Osteocyte (in vitro differentiated cells): Measurements from ENCODE around the gene ING1. TPM values are rescaled to one million over a fixed set of nuclear protein-coding genes. Genes with fewer than 3 reads are reported as not detected.

Experiments
- DNase-seq: peaks from one replicate; pipeline ENCODE4 v3.0.0; 2021; ENCODE audit warnings: mixed read lengths; ENCODE audit not compliant: unreplicated experiment; ENCODE audit errors: extremely low spot score
- H3K27ac Mint-ChIP-seq: one replicate; pipeline ENCODE4 v1.8.0; 2021; ENCODE audit warnings: mild to moderate bottlenecking, mixed read lengths; ENCODE audit not compliant: unreplicated experiment
- H3K27me3 Mint-ChIP-seq: one replicate; pipeline ENCODE4 v1.8.0; 2021; ENCODE audit warnings: mixed read lengths; ENCODE audit not compliant: unreplicated experiment
- H3K36me3 Mint-ChIP-seq: one replicate; pipeline ENCODE4 v1.8.0; 2021; ENCODE audit warnings: mixed read lengths; ENCODE audit not compliant: unreplicated experiment
- H3K4me1 Mint-ChIP-seq: one replicate; pipeline ENCODE4 v1.8.0; 2021; ENCODE audit warnings: mixed read lengths; ENCODE audit not compliant: unreplicated experiment
- H3K4me3 Mint-ChIP-seq: one replicate; pipeline ENCODE4 v1.8.0; 2021; ENCODE audit warnings: mild to moderate bottlenecking, moderate library complexity, mixed read lengths; ENCODE audit not compliant: unreplicated experiment
- H3K9me3 Mint-ChIP-seq: one replicate; pipeline ENCODE4 v1.8.0; 2021; ENCODE audit warnings: mixed read lengths; ENCODE audit not compliant: unreplicated experiment
- total RNA-seq: library from RNA; stranded (reverse); gene quantifications from 2 replicates; pipeline ENCODE4 v1.2.1, GENCODE V29; 2021
- TF ChIP-seq, protein P1 (sequence below): fragments of 200-600 bp; sonication (generic); IDR thresholded peaks from 2 replicates; pipeline ENCODE4 v1.5.0; 2021; ENCODE audit warnings: antibody characterized with exemption, mild to moderate bottlenecking, moderate library complexity

ING1 gene
- total RNA-seq, 1 donor from 2014 or later = 23.2 TPM

DNA sequence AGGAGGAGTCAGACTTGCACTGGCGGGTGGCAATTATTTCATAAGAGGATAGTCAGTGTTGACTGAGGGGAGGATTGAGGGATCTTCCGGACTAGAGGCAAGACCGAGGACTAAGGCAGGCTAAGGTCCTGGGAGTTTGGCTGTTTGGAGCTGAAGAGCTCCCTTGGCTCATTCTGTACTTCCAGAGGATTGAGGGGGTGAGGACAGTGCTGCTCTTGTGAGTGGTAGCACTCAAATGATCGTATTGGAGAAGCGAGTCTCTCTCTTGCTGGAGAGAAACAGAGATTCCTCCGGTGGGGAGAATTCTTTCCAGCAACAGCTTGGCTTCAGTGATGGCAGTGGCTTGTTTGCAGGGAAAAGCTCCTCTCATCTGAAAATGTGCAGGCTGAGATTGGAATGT, 47.1 kb downstream of the ING1 start:
- Mint-ChIP-seq H3K9me3 (no peaks in the 10 kb centered on the region), H3K27ac (no peak overlapping the region), H3K4me1 (peaks cover 5% of the 10 kb centered on the region), H3K36me3 (no peaks in the 10 kb centered on the region), H3K27me3 (peaks cover under 1% of the 10 kb centered on the region), H3K4me3 (no peak overlapping the region)
- DNase-seq = no peak
- TF ChIP-seq, protein P1, sequence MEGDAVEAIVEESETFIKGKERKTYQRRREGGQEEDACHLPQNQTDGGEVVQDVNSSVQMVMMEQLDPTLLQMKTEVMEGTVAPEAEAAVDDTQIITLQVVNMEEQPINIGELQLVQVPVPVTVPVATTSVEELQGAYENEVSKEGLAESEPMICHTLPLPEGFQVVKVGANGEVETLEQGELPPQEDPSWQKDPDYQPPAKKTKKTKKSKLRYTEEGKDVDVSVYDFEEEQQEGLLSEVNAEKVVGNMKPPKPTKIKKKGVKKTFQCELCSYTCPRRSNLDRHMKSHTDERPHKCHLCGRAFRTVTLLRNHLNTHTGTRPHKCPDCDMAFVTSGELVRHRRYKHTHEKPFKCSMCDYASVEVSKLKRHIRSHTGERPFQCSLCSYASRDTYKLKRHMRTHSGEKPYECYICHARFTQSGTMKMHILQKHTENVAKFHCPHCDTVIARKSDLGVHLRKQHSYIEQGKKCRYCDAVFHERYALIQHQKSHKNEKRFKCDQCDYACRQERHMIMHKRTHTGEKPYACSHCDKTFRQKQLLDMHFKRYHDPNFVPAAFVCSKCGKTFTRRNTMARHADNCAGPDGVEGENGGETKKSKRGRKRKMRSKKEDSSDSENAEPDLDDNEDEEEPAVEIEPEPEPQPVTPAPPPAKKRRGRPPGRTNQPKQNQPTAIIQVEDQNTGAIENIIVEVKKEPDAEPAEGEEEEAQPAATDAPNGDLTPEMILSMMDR = no peak

DNA sequence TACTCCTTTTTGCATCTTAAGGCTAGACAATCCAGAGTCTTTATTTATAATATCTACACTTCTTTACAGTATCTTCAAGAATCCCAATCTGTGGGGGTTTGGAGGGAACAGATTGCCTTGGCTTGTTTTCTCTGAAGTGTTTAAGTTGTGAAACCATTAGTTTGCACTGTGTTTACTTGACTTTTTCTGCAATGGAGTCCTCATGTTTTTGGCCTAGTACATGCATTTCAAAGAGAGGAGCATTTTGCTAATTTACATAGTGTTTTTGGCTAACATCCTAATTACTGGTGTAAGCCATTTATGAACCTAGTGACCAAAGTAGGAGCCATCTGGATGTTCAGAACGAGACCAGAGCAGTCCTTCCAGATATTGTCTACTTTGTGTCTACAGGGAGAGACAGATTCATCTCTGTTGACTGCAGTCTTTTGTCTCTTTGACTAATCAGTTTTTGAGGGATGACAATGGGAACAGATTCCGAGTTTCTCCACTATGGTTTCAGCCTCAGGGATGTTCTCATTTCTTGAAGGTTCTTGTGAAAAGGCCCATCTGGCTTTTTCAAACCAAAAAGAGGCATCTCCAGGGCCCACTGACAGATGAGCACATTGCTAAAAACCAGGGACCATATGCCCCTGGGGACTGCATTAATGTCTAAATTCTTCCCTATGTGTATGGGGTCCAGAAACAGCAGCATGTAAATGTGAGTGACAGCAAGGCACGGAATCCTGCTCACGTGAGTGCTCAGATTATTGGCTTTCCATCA, 53.4 kb downstream of the ING1 start:
- Mint-ChIP-seq H3K36me3 (no peaks in the 10 kb centered on the region), H3K27ac (no peak overlapping the region), H3K4me1 (peaks cover 5% of the 10 kb centered on the region), H3K9me3 (no peaks in the 10 kb centered on the region), H3K4me3 (no peak overlapping the region), H3K27me3 (peaks cover 16% of the 10 kb centered on the region)
- no peak for DNase-seq
- TF ChIP-seq, protein P1 = no peak

DNA sequence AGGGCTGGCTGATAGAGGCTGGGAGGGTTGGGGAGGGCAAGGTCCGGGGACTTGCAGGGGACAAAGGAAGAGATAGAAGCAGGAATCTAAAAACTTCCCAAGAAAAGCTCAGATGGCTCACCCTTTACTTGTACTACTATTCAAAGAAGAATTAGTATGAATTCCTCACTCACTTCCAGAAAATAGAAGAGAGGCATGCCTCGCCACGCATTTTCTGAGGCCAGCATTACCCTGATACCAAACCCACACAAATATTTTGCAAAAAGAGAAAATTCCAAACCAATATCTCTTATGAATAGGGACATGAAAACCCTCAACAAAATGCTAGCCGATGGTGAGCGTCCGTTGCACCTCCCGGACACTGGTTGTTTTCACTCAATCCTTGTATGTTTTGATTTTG, 54.0 kb downstream of the ING1 start:
- Mint-ChIP-seq H3K9me3 (no peaks in the 10 kb centered on the region), H3K27me3 (peaks cover 19% of the 10 kb centered on the region), H3K27ac (peak overlapping the region; percentile 12), H3K4me3 (no peak overlapping the region), H3K4me1 (peaks cover 7% of the 10 kb centered on the region), H3K36me3 (no peaks in the 10 kb centered on the region)
- DNase-seq = no peak
- TF ChIP-seq, protein P1 = no peak

DNA sequence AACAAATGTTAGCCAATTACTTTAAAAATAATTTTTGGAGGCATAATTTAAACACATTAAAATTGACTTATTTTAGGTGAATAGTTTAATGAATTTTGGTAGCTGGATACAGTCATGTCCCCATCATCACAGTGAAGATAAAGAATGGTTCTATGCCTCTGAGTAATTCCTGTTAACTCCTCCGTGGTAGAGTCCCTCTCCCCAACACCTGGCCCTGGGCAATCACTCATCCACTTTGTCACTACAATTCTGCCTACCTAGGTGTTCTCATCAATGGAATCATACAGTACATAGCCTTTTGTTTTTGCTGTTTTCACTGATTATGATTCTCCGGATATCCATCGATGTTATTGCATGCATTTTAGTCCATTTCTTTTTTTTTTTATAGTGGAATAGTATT, 55.6 kb downstream of the ING1 start:
- no peaks in the 10 kb centered on the region for H3K9me3 Mint-ChIP-seq
- no peak overlapping the region for H3K4me3 Mint-ChIP-seq
- no peak for DNase-seq
- peaks cover 28% of the 10 kb centered on the region for H3K27me3 Mint-ChIP-seq
- H3K36me3 Mint-ChIP-seq = no peaks in the 10 kb centered on the region
- H3K27ac Mint-ChIP-seq = no peak overlapping the region
- peaks cover 7% of the 10 kb centered on the region for H3K4me1 Mint-ChIP-seq
- TF ChIP-seq, protein P1 = no peak

DNA sequence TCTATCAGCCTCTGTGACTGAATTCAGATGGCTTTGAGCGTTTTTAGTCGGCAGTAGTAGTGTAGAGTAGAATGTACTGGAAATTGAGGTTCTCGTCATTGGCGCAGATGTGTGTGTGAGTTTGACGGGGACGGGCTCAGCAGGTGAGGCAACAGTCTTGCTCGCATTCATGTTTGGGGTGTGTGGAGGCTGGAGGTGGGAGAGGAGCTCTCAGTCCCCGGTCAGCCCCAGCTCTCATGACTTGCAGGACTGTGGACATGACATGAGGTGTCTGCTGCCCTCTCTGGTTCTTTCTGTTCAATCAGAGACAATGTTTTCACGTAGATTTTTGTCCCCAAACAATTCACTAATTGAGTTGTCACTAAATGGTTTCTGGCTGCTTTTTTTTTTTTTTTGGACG, 57.2 kb downstream of the ING1 start:
- peaks cover 7% of the 10 kb centered on the region for H3K4me1 Mint-ChIP-seq
- no peak overlapping the region for H3K27ac Mint-ChIP-seq
- TF ChIP-seq, protein P1 = no peak
- DNase-seq = no peak
- no peaks in the 10 kb centered on the region for H3K9me3 Mint-ChIP-seq
- no peak overlapping the region for H3K4me3 Mint-ChIP-seq
- H3K27me3 Mint-ChIP-seq = peaks cover 27% of the 10 kb centered on the region
- H3K36me3 Mint-ChIP-seq = no peaks in the 10 kb centered on the region
